ENCODE results near the gene KRTAP27-1. TPM values are rescaled to one million over a fixed set of nuclear protein-coding genes. Genes with fewer than 3 reads are reported as not detected.

The KRTAP27-1 gene
- total RNA-seq (2014; rRNA removed; shearing (Covaris generic)) = not detected in 2 replicates

GRCh38 chr21:30337276-30337744, at the start of gene KRTAP27-1:
TSS of gene KRTAP27-1 (minus strand) at chr21:30337694. CDS start at chr21:30337668, 26 bp downstream.

GRCh38 chr21:30372139-30372770, 34.8 kb upstream of the KRTAP27-1 start, which contains the start of gene KRTAP13-2:
TSS of gene KRTAP13-2 (minus strand) at chr21:30372271. CDS start at chr21:30372213, 58 bp downstream.

GRCh38 chr21:30348506-30348905, 11.0 kb upstream of the KRTAP27-1 start, which contains the start of gene KRTAP23-1:
TSS of gene KRTAP23-1 (minus strand) at chr21:30348606. CDS start at chr21:30348606, 0 bp downstream.

GRCh38 chr21:30320215-30320614, 17.3 kb downstream of the KRTAP27-1 start, which contains the start of gene KRTAP26-1:
TSS of gene KRTAP26-1 (minus strand) at chr21:30320315. CDS start at chr21:30320035, 280 bp downstream.

GRCh38 chr21:30289215-30289614, 48.3 kb downstream of the KRTAP27-1 start, which contains the start of gene KRTAP25-1:
TSS of gene KRTAP25-1 (minus strand) at chr21:30289514. CDS start at chr21:30289490, 24 bp downstream.

Small RNA genes within 50 kb of the gene (small RNA-seq; reads per million reads assigned to genes)
- gene KRTAP23-1 (not detected), gene MIR4327 (not detected)

Other genes starting within 250 kb of the KRTAP27-1 start
- not detected in 2 replicates for gene CLDN17, start 170.9 kb downstream of the KRTAP27-1 start, total RNA-seq (2014; rRNA removed; shearing (Covaris generic))
- gene CLDN8, start 121.6 kb downstream of the KRTAP27-1 start, total RNA-seq (2014; rRNA removed; shearing (Covaris generic)) = not detected in 2 replicates
- gene KRTAP24-1, start 54.7 kb downstream of the KRTAP27-1 start, total RNA-seq (2014; rRNA removed; shearing (Covaris generic)) = not detected in 2 replicates
- gene KRTAP25-1, start 48.2 kb downstream of the KRTAP27-1 start, total RNA-seq (2014; rRNA removed; shearing (Covaris generic)) = not detected in 2 replicates
- not detected in 2 replicates for gene KRTAP26-1, start 17.4 kb downstream of the KRTAP27-1 start, total RNA-seq (2014; rRNA removed; shearing (Covaris generic))
- not detected in 2 replicates for gene KRTAP23-1, start 10.9 kb upstream of the KRTAP27-1 start, total RNA-seq (2014; rRNA removed; shearing (Covaris generic))
- gene KRTAP13-2, start 34.6 kb upstream of the KRTAP27-1 start, total RNA-seq (2014; rRNA removed; shearing (Covaris generic)) = not detected in 2 replicates
- not detected in 2 replicates for gene KRTAP13-1, start 58.3 kb upstream of the KRTAP27-1 start, total RNA-seq (2014; rRNA removed; shearing (Covaris generic))
- gene KRTAP13-3, start 88.2 kb upstream of the KRTAP27-1 start, total RNA-seq (2014; rRNA removed; shearing (Covaris generic)) = not detected in 2 replicates
- gene KRTAP13-4, start 92.5 kb upstream of the KRTAP27-1 start, total RNA-seq (2014; rRNA removed; shearing (Covaris generic)) = not detected in 2 replicates
- gene KRTAP15-1, start 102.6 kb upstream of the KRTAP27-1 start, total RNA-seq (2014; rRNA removed; shearing (Covaris generic)) = not detected in 2 replicates
- gene KRTAP19-1, start 142.7 kb upstream of the KRTAP27-1 start, total RNA-seq (2014; rRNA removed; shearing (Covaris generic)) = not detected in 2 replicates
- gene KRTAP19-2, start 149.7 kb upstream of the KRTAP27-1 start, total RNA-seq (2014; rRNA removed; shearing (Covaris generic)) = not detected in 2 replicates
- not detected in 2 replicates for gene KRTAP19-3, start 154.3 kb upstream of the KRTAP27-1 start, total RNA-seq (2014; rRNA removed; shearing (Covaris generic))
- gene KRTAP19-4, start 159.5 kb upstream of the KRTAP27-1 start, total RNA-seq (2014; rRNA removed; shearing (Covaris generic)) = not detected in 2 replicates
- gene KRTAP19-5, start 164.4 kb upstream of the KRTAP27-1 start, total RNA-seq (2014; rRNA removed; shearing (Covaris generic)) = not detected in 2 replicates
- gene KRTAP19-6, start 204.2 kb upstream of the KRTAP27-1 start, total RNA-seq (2014; rRNA removed; shearing (Covaris generic)) = not detected in 2 replicates
- gene KRTAP19-7, start 223.6 kb upstream of the KRTAP27-1 start, total RNA-seq (2014; rRNA removed; shearing (Covaris generic)) = not detected in 2 replicates